Stimulated activated CD4-positive, alpha-beta T cell treated with anti-CD3 and anti-CD28 coated beads, Interleukin-4, amount 100 ng/mL, for 4 hours (primary cell): ENCODE results near the gene FOXL2NB.
"Not testable (repeated sequence)": the region's sequence is repeated elsewhere in the genome, so short reads cannot be mapped to it uniquely, and the experiment has no call there.

ENCODE experiments used
- DNase-seq, 2 experiments: peaks; one replicate each; pipeline ENCODE4 v3.0.0-alpha.2; 2020

Gene FOXL2NB

GRCh38 chr3:138946663-138947494 is at the start of gene FOXL2NB, which contains the start of gene FOXL2:
TSS of gene FOXL2NB (plus strand) at chr3:138947217. CDS start at chr3:138947365, 148 bp downstream.
TSS of gene FOXL2 (minus strand) at chr3:138947137. CDS start at chr3:138946722, 415 bp downstream.
- DNase-seq = peak; percentile 15 to 36

GRCh38 chr3:138898301-138898700 is 48.7 kb upstream of the FOXL2NB start:
- DNase-seq = no peak

GRCh38 chr3:138898708-138899107 is 48.3 kb upstream of the FOXL2NB start:
- DNase-seq = no peak

- no peak for DNase-seq
These were observed 47.5 kb upstream of the FOXL2NB start for GRCh38 chr3:138899351-138899991.

DNA sequence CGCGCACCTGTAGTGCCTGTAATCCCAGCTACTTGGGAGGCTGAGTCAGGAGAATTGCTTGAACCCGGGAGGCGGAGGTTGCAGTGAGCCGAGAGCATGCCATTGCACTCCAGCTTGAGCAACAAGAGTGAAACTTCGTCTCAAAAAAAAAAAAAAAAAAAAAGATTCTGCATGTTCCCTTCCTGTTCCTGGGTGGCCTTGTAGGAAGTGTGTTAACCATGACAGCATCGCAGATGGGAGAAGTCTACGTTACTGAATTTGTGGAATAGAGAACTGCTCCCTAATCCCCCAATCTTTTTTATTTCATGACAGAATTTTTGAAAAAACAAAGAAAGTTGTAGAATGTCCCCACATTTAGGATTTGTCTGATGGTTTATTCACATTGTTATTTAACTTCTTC is 45.5 kb upstream of the FOXL2NB start:
- no peak for DNase-seq

GRCh38 chr3:138902171-138902570 is 44.8 kb upstream of the FOXL2NB start:
- DNase-seq = no peak

GRCh38 chr3:138907539-138907938 is 39.5 kb upstream of the FOXL2NB start:
- no peak for DNase-seq

DNA sequence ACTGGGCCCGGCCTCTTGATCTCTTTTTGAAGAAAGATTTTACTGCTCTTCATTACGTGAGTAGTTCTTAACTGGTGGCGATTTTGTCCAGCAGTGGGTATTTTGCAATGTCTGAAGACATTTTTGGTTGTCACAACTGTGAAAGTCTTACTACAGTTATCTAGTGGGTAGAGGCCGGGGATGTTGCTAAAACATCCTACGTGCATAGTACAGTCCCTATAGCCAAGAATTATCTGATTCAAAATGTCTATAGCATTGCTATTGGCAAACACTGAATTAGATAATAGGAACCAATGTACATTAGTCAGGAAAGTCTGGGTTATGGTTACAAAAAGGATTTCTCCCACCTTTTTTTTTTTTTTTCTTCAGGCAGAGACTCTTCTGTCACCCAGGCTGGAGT is 38.2 kb upstream of the FOXL2NB start:
- DNase-seq = no peak

DNA sequence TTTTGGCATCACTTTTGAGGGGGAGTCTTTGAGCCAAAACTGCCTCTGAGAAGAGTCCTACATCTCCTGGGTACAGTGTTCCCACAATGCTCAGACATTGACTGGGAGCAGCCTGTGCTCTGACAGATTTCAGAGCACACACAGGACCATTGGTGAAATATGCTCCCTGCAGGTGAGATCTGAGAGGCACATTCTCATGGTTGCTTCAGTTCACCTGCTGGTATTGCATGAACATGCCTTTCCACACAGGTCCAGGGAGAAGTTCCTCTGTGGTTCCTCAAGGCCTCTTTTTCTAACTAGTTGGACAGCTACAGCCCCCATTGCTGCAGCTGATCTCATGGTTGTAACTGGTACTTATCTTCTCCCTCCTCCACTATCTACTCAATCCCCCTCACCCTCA is 37.1 kb upstream of the FOXL2NB start:
- no peak for DNase-seq

DNA sequence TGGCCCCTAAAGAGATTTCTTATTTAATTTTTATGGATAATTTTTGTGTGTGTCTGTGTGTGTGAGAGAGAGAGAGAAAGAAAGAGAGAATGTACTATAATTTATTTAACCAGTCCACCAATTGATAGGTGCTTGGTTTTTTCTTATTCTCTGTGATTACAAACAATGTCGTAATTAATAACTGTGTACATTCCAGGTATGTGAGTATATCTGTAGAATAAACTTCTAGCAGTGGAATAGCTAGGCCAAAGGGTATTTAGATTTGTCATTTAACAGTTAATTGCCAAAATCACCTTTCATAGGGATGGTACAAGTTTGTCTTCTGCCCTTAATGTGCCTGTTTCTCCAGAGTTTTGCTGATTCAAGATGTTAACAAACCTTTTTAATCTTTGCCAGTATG is 35.4 kb upstream of the FOXL2NB start:
- DNase-seq = no peak

GRCh38 chr3:138912237-138912636 is 34.8 kb upstream of the FOXL2NB start:
- DNase-seq = no peak

DNA sequence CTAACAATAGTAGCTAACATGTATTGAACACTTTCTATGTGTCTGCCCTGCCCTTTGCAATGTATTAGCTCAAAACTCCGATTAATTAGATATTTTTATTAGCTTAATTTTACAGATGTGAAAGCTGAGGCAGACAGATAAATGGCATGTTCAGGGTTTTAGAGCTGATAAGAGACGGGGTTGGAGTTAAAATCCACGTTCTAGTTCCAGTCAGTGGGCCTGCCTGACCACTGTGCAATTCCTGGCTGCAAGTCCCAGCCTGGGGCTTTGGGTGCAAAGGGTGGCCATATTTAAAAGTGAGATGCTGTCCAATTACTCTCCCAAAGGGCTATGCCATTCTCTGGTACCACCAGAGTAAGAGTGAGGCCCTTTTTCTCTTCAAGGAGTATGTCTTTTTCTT is 33.3 kb upstream of the FOXL2NB start:
- DNase-seq = no peak

DNA sequence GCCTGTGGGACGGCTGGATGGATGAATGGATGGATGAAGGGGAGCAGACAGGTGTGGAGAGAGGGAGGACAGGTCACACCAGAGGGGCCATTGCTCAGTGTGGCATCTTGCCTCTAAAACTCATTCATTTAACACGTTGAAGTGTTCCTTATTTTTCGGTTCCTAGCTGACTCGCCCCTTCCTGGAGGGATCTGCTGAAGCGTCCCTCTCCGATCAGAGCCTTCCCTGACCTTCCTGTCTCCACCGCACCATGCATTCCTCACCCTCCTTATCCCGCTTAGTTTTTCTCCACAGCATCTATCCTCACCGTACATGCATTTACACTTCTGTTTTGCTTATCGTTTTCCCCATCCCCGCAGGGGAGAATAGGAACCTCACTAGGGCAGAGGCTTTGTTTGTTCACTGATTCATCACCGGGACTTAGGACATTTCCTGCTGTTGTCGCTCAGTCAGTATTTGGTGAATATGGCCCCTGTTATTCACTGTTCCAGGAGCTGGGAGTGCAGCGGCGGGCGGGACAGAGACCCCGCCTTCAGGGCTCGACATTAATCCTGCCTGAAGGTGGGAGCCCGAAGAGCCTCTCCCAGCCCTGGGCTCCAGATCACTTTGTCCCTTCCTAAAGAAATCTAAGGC is 32.0 kb upstream of the FOXL2NB start:
- no peak for DNase-seq

DNA sequence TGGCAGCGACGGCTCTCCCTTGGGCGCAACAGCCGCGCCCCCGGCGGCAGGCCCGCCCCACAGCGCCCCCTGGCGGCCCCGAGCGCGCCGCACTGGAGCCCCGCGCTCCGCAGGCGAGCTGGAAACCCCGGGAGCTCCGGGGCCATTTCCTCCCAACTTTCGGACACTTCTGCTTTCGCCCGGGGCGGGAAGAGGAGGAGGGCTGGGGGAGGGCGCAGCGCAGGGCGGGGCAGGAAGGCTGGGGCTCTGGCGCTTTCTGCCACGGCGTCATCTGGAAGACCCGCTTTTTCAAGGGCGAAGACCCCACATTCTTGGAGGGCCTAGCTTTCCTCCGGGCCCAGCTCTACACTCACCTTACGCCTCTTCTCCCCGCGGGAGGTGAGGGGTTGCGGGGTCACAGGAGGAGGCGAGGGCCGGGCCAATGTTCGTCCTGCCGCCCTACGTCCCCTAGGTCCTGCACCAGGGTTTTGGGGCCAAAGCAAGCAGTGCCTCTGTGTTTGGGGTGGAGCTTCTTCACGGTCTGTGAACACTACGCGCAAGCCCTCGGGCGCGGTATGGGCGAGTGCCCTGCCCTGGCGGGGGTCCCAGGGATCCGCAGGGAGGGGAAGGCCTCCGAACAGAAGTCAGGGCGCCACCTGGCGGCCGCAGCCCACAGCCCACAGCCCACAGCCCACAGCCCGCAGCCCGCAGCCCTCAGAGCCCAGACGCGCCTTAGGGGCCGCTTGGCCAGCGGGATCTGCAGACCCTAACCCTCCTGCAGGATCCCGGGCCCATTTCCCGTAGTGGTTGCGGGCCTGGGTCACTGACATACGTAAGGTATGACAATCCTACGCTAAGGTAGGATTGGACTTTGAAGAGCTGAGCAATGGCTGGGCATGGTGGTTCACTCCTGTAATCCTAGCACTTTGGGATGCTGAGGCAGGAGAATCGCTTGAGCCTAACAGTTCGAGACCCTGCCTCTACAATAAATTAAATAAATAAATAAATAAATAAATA is 31.2 kb upstream of the FOXL2NB start:
- peak; percentile 72 to 83 for DNase-seq

DNA sequence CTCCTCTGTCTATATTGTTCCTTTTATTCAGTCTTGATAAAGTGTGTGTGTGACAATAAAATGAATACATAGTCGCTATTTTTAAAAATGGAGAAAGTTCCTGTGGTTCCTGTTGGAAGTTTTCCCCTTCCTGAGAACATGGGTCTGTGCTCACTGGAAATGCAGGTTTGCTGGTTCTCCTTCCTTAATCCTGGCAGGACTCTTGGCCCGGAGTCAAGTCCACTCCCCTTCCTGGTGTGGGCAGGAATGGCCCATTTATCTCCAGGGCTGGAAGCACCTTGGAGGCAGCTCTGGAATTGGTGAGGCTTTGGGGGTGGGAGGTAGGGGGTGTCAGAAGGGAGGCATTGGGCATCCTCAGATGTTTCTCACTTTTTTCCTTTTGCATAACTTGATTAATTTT is 30.2 kb upstream of the FOXL2NB start:
- DNase-seq = no peak

DNA sequence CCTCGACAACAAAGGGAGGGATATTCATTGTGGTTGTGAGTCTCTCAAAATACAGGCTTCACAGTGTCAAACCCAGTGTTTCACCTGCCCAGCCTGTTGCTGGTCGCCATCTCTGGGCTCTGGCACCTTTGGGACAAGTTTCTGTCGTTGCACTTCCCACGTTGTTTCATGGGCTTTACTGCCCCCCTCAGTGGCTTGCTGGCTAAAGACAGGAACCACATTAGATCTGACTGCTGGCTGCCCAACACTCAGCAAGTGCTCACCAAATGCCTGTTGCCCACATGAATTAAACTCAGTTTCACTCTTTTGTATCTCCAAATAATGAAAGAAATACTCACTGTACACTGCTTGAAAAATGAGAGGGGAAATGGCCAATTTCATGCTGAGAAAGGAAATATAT is 27.7 kb upstream of the FOXL2NB start:
- no peak for DNase-seq

DNA sequence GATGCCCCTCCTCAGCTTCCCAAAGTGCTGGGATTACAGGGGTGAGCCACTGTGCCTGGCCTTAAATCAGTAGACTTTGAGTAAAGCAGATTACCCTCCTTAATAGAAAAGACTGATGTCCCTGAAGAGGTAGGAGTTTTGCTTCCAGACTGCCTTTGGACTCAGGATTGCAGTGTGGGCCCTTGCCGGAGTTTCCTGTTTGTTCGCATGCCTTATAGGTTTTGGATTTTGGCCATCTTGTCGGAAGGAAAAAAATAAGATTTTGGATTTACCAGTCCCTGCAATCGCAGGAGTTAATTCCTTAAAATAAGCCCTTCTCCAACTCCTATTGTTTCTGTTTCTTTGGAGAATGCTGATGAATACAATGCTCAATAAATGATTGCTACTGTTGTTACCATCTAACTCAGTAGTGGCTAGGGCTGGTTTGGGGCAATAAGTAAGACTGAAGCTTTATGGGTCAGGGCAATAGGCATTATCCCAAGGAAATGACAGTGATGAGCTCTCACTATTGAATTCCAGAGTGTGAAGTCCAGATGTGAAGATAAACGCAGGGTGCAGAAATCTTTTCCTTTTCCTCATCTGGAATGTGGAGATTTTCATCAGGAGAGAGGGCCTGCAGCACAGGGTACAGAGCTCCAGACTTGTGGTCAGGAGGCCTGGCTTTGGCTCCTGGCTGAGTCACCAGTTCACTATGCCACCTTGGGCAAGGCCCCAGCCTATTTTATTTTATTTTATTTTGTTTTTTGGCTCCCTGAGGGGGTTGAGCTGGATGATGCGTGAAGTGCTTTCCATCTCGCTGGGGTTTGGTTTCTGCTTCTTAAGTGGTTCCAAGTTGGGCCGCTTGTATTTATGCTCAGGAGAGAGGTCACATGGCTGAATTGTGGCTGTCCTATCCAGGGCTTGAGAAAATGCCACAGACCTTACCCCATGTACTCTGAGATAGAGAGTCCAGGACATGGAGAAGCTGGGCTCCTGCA is 25.4 kb upstream of the FOXL2NB start:
- DNase-seq = no peak

- DNase-seq = not testable (repeated sequence)
These were observed 24.6 kb upstream of the FOXL2NB start for GRCh38 chr3:138922400-138922799.

DNA sequence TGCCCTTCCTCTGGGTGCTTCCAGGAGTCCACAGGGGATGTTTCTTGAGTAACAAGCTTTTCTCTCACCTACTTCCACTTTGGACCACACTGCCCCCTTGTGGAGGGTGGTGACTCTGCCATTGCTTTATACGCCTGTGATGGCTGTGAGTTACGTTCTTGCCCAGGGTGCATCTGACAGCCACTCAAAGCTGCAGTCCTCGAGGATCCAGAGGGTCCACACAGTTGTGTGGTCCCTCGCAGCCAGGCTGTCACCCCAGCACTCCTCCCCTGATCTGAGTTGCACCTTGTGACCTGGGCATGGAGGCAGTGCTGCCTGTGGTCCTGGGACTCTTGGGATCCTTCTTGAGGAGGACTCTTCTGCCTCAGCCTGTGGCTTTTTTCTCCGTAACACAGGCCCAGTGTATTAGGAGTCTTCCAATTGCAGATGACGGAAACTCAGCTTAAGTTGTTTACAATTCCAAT is 23.5 kb upstream of the FOXL2NB start:
- peak; percentile 70 to 77 for DNase-seq

DNA sequence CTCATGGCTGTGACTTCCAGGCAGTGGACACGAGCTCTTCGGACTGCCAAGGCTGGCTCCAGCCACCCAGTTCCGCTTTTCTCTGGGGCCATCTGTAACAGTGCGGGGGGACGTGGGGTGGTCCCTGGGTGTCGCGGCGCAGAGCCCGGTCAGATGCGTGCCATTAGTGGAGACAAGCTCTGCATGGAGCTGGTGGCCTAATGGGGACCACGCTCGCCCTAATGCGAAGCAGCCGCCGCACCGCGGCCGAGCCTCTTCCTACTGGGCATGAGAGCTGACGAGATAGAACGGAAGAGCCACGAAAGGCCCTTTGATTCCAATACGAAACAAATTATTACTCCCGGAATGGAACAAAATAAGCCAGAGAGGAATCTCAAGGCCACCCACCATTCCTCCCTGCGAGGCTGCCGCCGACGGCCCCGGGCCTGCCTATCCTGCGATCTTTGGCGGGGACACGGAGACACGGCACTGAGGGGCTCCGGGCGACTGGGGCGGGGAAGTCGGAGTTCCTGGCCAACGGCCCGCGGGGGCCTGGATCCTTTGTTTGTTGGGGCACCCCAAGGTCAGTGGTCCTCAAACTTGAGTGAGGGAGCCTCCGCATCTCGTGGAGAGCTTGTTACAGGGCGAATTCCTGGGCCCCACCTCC is 18.2 kb upstream of the FOXL2NB start:
- no peak for DNase-seq
